Activated T-helper 1 cell treated with anti-CD3 and anti-CD28 coated beads, Interleukin-12 subunit alpha, Interleukin-12 subunit beta, Interleukin-2, Interleukin-4 antibody, amounts not matched to agents 30 ng/mL and 10 ng/mL and 1 ng/mL, durations not matched to agents 14 hours and 24 hours and 36 hours (primary cell): Measurements from ENCODE around the gene ANO5. TPM values are rescaled to one million over a fixed set of nuclear protein-coding genes. Genes with fewer than 3 reads are reported as not detected.
"Not testable (repeated sequence)": the region's sequence is repeated elsewhere in the genome, so short reads cannot be mapped to it uniquely, and the experiment has no call there.

Experiments
- DNase-seq: peaks from one replicate; pipeline ENCODE4 v3.0.0; 2021; ENCODE audit warnings: low spot score
- H3K27ac Mint-ChIP-seq: one replicate; pipeline ENCODE4 v1.8.0; 2021; ENCODE audit warnings: mild to moderate bottlenecking, mixed read lengths
- H3K27me3 Mint-ChIP-seq: one replicate; pipeline ENCODE4 v1.8.0; 2022; ENCODE audit warnings: mild to moderate bottlenecking, moderate library complexity, mixed read lengths; ENCODE audit not compliant: insufficient read depth
- H3K36me3 Mint-ChIP-seq: one replicate; pipeline ENCODE4 v1.8.0; 2021; ENCODE audit warnings: low read depth, mixed read lengths
- H3K4me1 Mint-ChIP-seq: one replicate; pipeline ENCODE4 v1.8.0; 2021; ENCODE audit warnings: low read depth, mixed read lengths
- H3K4me3 Mint-ChIP-seq: one replicate; pipeline ENCODE4 v1.8.0; 2021; ENCODE audit warnings: mild to moderate bottlenecking, moderate library complexity, mixed read lengths
- H3K9me3 Mint-ChIP-seq: one replicate; pipeline ENCODE4 v1.8.0; 2021; ENCODE audit warnings: mixed read lengths
- intact Hi-C: fragments of 100-400 bp; cut with micrococcal nuclease; formaldehyde crosslinking; loops from one replicate; pipeline ENCODE4 v1.15.1; 2024
- total RNA-seq: library from RNA; stranded (reverse); gene quantifications from 2 replicates; pipeline ENCODE4 v1.2.3, GENCODE V29; 2022

The ANO5 gene
- total RNA-seq, 1 donor from 2014 or later, result not detected

DNA sequence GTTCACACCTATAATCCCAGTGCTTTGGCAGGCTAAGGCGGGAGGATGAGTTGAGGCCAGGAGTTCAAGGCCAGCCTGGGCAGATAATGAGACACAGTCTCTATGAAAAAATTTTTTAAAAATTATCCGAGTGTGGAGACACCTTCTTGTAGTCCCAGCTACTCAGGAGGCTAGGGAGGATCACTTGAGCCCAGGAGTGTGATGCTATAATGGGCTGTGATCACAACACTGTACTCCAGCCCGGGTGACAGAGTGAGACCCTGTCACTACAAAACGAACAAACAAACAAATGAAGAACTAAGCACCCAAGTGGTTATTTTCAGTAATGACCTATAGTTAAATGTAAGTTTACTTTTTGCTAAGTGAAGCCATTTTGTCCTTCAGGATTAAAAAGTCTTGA lies 32.3 kb downstream of the ANO5 start:
- Mint-ChIP-seq H3K4me1 (no peaks in the 10 kb centered on the region), H3K9me3 (no peaks in the 10 kb centered on the region), H3K36me3 (no peaks in the 10 kb centered on the region), H3K27ac (no peak overlapping the region), H3K4me3 (no peak overlapping the region), H3K27me3 (no peaks in the 10 kb centered on the region)
- intact Hi-C loops, result no loop called here
- DNase-seq, result no peak

DNA sequence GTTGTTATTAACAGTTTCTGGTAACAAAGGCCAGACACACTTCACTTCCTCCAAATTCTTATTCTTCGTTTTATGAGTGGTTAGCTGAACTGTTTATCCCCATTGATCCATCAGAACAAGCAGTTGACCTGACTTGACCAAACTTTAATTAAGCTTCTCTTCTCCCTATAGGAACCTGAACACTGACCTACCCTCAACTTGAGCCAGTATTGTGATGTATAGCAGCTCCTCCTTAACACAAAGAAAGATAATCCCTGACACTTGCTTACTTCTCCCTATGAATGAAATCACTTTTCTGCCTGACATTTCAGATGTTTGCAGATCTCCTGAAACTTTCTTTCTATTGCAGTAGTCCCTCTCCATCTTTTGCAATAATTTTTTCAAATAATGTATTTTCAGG lies 41.9 kb downstream of the ANO5 start:
- H3K4me1 Mint-ChIP-seq, result no peaks in the 10 kb centered on the region
- H3K36me3 Mint-ChIP-seq, result no peaks in the 10 kb centered on the region
- H3K27me3 Mint-ChIP-seq, result no peaks in the 10 kb centered on the region
- intact Hi-C loops, result no loop called here
- H3K9me3 Mint-ChIP-seq, result no peaks in the 10 kb centered on the region
- DNase-seq, result no peak
- H3K27ac Mint-ChIP-seq, result no peak overlapping the region
- H3K4me3 Mint-ChIP-seq, result no peak overlapping the region

DNA sequence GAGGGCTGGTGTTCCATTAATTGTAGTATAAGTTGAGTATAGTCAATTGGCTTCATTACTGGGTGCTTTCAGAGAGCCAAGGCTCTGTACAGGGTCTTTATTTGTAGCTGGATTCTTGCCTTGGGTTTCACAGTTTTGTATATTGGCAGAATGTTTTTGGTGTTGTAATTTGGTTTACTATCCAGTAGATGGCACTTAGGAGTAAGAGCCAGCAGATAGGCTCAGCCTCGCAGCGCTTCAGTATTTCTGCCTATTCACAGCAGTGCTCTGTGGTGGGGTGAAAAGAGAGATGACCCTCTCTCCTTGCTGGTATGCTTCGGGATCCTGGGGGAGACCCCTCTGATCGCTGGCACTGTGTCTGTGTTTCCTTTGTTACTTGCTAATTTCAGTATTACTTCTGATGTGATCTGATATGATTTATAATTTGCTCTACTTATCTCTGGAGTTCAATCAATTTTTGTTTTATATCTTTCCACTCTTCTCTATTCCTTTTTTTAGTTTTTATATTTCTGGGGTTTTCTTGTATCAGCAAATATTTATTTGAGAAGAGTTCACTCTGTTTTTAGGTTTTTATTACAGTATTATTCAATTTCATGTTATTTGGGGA lies 52.2 kb downstream of the ANO5 start:
- Mint-ChIP-seq H3K4me1 (no peaks in the 10 kb centered on the region), H3K4me3 (no peak overlapping the region), H3K9me3 (no peaks in the 10 kb centered on the region), H3K27me3 (peaks cover 4% of the 10 kb centered on the region), H3K27ac (no peak overlapping the region), H3K36me3 (no peaks in the 10 kb centered on the region)
- DNase-seq, result peak; percentile 0
- intact Hi-C loops, result loop anchor here (1.0 kb wide), 2 partner anchors 59 to 542 kb away; no protein-coding TSS in a partner anchor

DNA sequence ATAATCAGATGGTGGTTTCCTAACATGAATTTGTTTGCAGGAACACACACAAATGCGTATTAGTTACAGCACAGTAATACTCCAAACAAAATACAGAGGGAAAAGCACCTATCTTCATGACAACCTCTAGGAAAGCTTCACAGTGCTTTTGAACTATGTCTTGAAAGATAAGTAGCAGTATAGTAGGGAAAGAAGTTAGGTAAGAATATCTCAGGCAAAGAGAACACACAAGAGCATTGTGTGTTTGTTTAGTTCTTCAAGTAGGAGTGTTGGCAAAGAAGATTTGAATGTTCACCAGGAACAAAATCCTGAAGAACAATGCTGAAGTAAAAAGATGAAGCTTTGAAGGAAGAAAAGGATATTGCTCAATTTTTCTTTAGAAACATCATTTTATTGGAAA lies 54.1 kb downstream of the ANO5 start:
- Mint-ChIP-seq H3K4me1 (no peaks in the 10 kb centered on the region), H3K4me3 (no peak overlapping the region), H3K27ac (no peak overlapping the region), H3K27me3 (peaks cover 4% of the 10 kb centered on the region), H3K36me3 (no peaks in the 10 kb centered on the region), H3K9me3 (no peaks in the 10 kb centered on the region)
- intact Hi-C loops, result no loop called here
- no peak for DNase-seq

DNA sequence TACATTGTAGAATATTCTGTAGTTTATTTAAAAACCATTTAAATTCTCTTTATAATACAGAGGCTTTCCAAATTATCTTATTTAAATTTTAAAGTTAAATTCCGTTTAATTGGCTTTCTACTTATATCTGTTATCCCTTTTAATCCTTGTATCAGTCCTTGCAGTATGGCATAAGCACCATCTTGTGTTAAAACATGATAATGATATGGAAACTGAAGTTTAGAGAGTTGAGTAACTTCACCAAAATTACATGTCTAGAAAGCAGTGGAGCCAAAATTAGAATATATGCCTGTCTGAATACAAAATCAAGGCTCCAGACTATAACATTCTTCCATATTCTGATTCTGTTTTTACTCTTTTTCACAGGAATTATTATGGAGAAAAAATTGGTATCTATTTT lies 57.0 kb downstream of the ANO5 start:
- DNase-seq, result no peak
- no peak overlapping the region for H3K4me3 Mint-ChIP-seq
- no peaks in the 10 kb centered on the region for H3K27me3 Mint-ChIP-seq
- H3K9me3 Mint-ChIP-seq, result no peaks in the 10 kb centered on the region
- H3K27ac Mint-ChIP-seq, result no peak overlapping the region
- intact Hi-C loops, result no loop called here
- no peaks in the 10 kb centered on the region for H3K4me1 Mint-ChIP-seq
- H3K36me3 Mint-ChIP-seq, result no peaks in the 10 kb centered on the region

DNA sequence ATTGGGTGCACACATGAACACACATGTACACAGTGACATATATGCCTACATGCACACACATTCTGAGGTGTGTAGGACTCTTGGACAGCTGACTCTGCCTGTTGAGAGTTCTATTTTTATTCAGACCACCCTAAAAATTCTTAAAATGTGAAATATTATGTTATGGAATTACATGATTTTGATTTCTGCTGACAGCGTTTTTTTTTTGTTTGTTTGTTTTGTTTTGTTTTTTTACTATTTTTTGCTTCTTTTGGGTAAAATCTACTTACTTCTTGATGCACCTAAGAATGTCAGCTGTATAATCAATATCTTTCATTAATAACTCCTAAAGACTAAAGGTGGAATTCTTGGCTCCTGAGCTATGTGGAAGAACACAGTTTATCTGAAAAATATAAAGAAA lies 64.0 kb downstream of the ANO5 start:
- no peaks in the 10 kb centered on the region for H3K9me3 Mint-ChIP-seq
- H3K27ac Mint-ChIP-seq, result no peak overlapping the region
- no peaks in the 10 kb centered on the region for H3K4me1 Mint-ChIP-seq

DNA sequence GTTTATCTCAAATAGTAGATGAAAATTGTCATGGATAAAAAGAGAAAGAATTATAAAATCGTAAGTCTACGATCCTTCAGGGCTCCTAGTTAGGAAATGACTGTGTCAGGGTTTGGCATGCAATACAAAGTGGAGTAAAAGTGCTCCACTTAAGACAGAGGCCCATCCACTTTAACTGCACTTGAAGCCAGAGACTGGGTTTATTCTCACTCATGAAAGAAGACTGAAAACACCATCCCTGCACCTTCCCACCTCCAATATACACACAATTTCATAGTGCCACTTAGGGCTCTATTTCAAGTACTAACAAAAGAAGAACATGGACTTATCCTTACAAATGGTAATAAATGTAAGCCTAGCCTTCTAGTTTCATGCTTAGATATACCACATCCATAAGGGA lies 70.7 kb downstream of the ANO5 start:
- no peaks in the 10 kb centered on the region for H3K27me3 Mint-ChIP-seq
- no peaks in the 10 kb centered on the region for H3K36me3 Mint-ChIP-seq
- H3K4me1 Mint-ChIP-seq, result no peaks in the 10 kb centered on the region
- H3K4me3 Mint-ChIP-seq, result no peak overlapping the region
- no peak for DNase-seq
- H3K27ac Mint-ChIP-seq, result no peak overlapping the region
- intact Hi-C loops, result no loop called here
- no peaks in the 10 kb centered on the region for H3K9me3 Mint-ChIP-seq

More for the DNA sequence above, 64.0 kb downstream of the ANO5 start:
- no peak for DNase-seq
- intact Hi-C loops, result no loop called here
- no peak overlapping the region for H3K4me3 Mint-ChIP-seq
- no peaks in the 10 kb centered on the region for H3K36me3 Mint-ChIP-seq
- H3K27me3 Mint-ChIP-seq, result no peaks in the 10 kb centered on the region

DNA sequence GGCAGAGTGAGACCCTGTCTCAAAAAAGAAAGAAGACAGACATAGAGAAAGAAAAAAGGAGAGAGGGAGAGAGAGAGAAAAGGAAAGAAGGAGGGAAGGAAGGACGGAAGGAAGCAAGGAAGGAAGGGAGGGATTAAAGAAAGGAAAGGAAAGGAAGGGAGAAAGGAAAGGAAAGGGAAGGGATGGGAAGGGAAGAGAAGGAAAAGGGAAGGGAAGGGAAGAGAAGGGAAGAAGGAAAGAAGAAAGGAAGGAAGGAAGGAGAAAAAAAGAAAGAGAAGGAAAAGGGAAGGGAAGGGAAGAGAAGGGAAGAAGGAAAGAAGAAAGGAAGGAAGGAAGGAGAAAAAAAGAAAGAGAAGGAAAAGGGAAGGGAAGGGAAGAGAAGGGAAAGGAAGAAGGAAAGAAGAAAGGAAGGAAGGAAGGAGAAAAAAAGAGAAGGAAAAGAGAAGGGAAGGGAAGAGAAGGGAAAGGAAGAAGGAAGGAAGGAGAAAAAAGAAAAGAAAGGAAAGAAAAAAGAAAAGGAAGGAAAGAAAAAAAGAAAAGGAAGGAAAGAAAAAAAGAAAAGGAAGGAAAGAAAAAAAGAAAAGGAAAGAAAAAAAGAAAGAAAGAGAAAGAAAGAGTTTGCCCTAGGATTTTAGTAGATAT lies 76.2 kb downstream of the ANO5 start:
- H3K36me3 Mint-ChIP-seq, DNase-seq, H3K9me3 Mint-ChIP-seq, H3K4me1 Mint-ChIP-seq, H3K27me3 Mint-ChIP-seq, intact Hi-C loops, H3K4me3 Mint-ChIP-seq, H3K27ac Mint-ChIP-seq: not testable (repeated sequence)

DNA sequence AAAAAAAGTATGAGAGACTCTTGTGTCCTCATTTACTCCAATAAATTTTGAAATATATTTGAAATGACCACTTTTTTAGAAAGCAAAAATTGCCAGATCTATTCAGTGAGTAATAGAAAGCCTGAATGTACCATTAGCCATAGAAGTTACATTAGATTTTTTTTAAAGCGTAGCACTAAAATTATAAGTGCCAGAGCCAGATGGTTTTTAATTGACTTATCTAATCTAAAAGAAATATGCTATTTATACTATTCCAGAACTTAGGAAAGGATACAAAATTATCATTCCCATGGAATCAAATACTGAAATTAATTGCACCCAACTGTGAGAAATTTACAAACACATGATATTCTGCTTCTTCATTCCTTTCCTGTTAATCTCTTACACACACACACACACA lies 80.9 kb downstream of the ANO5 start:
- DNase-seq, result no peak
- H3K9me3 Mint-ChIP-seq, result no peaks in the 10 kb centered on the region

DNA sequence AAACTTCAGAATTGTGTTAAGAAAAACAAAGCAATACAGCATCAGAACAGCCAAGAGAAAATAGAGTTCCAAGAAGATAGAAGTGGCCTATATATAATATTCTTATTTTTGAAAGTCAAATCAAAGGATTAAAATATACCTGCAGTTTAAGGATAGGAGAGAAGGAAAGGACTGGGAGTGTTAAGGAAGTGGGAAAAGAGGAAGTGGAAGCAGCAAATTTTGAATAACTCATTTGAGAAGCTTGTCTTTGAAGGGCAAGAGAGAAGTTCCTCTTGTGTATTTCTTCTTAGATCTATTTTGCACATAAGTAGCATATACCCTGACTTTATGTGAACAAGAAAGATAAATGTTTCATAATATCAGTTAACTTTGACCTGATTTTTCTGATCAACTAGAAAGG lies 82.7 kb downstream of the ANO5 start:
- no peaks in the 10 kb centered on the region for H3K9me3 Mint-ChIP-seq
- H3K36me3 Mint-ChIP-seq, result no peaks in the 10 kb centered on the region
- intact Hi-C loops, result no loop called here
- H3K4me1 Mint-ChIP-seq, result no peaks in the 10 kb centered on the region
- DNase-seq, result no peak
- no peaks in the 10 kb centered on the region for H3K27me3 Mint-ChIP-seq
- no peak overlapping the region for H3K4me3 Mint-ChIP-seq
- no peak overlapping the region for H3K27ac Mint-ChIP-seq

More for the DNA sequence above, 80.9 kb downstream of the ANO5 start:
- H3K36me3 Mint-ChIP-seq, result no peaks in the 10 kb centered on the region
- intact Hi-C loops, result no loop called here
- no peak overlapping the region for H3K4me3 Mint-ChIP-seq
- H3K27ac Mint-ChIP-seq, result no peak overlapping the region
- H3K4me1 Mint-ChIP-seq, result no peaks in the 10 kb centered on the region
- H3K27me3 Mint-ChIP-seq, result no peaks in the 10 kb centered on the region

DNA sequence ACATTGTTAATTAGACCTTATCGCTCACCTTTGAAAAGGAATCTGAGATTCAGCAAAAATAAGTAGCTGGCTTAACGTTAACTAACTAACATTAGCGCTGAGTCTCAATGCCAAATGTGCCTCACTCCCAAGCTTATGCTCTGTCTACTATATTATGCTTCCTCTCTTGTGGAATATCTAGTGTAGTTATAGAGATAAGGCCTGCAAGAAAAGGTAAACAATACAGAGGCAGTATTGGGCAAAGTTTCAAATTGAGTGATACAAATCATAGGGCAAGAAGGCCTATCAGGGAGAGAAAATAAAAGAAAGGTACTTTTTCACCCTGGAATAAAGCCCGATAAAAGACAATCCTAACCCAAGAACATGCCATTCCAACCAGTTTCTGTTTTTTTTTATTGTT lies 83.7 kb downstream of the ANO5 start:
- Mint-ChIP-seq H3K27me3 (no peaks in the 10 kb centered on the region), H3K4me3 (no peak overlapping the region), H3K4me1 (no peaks in the 10 kb centered on the region), H3K9me3 (no peaks in the 10 kb centered on the region), H3K36me3 (no peaks in the 10 kb centered on the region), H3K27ac (no peak overlapping the region)
- intact Hi-C loops, result no loop called here
- DNase-seq, result no peak

DNA sequence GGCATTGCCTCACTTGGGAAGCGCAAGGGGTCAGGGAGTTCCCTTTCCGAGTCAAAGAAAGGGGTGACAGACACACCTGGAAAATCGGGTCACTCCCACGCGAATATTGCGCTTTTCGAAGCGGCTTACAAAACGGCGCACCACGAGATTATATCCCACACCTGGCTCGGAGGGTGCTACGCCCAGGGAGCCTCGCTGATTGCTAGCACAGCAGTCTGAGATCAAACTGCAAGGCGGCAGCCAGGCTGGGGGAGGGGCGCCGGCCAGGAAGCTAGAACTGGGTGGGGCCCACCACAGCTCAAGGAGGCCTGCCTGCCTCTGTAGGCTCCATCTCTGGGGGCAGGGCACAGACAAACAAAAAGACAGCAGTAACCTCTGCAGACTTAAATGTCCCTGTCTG lies 92.1 kb downstream of the ANO5 start:
- H3K36me3 Mint-ChIP-seq, H3K27me3 Mint-ChIP-seq, H3K9me3 Mint-ChIP-seq, H3K4me3 Mint-ChIP-seq, H3K4me1 Mint-ChIP-seq, H3K27ac Mint-ChIP-seq, DNase-seq, intact Hi-C loops: not testable (repeated sequence)

DNA sequence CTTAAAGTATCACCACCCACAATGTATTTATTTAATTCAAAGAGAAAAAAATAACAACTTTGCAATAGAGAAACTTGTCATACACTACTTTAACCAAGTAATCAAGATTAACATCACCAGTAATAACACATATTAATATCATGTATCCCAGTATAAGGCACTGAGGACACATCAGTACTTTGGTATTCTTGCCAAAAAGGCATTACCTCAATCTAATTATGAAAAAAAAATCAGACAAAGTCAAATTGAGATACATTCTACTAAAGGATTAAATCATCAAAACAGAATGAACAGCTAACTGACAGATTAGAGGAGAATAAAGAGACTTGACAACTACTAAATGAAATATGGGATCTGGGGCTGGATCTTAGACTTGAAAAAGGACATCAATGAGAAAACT lies 109.5 kb downstream of the ANO5 start:
- no peaks in the 10 kb centered on the region for H3K9me3 Mint-ChIP-seq
- H3K27ac Mint-ChIP-seq, result no peak overlapping the region
- DNase-seq, result no peak
- intact Hi-C loops, result loop anchor here (5.0 kb wide), 1 partner anchor 130 kb away; no protein-coding TSS in a partner anchor
- H3K4me1 Mint-ChIP-seq, result no peaks in the 10 kb centered on the region
- no peak overlapping the region for H3K4me3 Mint-ChIP-seq
- H3K27me3 Mint-ChIP-seq, result peaks cover 5% of the 10 kb centered on the region
- no peaks in the 10 kb centered on the region for H3K36me3 Mint-ChIP-seq
